Fibroblast of skin of back (primary cell): ENCODE results near the gene PIP4K2C.
"Not testable (repeated sequence)": the region's sequence is repeated elsewhere in the genome, so short reads cannot be mapped to it uniquely, and the experiment has no call there.

Experiments
- DNase-seq: peaks from one replicate; pipeline ENCODE4 v3.0.0-alpha.2; 2013

The PIP4K2C gene

DNA sequence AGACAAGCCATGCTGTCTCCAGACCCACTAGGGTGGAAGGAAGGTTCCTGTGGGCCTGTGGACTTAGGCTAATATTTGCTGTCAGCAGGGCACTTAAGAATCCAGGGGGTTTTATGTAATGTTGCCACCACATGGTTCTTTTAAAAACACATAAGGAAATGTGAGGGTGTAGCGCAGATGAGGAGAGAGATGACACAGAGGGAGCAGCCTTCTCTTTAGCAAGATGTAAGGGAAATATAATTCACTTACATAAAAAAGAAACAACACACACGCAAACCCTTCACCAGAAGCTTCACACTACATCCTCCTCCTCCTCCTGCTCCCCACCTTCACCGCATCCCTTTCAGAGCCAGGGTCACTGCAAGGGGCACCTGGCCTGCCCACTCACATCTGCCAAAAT lies 4.9 kb upstream of the PIP4K2C start:
- no peak for DNase-seq

DNA sequence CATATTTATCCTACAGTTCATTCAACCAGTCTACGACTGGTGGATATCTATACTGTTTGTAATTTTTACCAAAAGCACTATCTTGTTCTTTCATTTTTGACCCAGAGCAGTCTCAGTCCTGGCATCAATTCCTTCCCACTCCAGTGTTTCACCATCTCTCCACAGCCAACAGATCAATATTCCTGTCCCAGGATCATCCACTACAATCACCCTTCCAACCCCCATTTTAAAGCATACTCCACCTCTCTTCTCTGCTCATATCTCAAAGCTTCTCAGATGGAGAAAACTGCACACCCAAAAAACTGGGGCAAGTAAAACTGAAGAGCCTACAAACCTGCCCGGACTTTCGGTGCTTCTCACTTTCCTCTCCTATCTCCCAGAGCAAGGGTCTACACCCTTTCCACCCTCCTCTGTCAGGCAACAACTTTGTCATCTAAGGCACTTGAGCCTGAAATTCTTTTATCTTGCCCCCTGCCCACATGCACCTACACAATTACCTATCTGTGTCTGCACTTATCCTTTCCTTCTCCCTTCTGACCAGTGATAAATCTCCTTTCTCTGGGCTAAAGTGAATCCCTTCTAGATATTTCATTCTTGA lies 4.1 kb upstream of the PIP4K2C start:
- DNase-seq = no peak

DNA sequence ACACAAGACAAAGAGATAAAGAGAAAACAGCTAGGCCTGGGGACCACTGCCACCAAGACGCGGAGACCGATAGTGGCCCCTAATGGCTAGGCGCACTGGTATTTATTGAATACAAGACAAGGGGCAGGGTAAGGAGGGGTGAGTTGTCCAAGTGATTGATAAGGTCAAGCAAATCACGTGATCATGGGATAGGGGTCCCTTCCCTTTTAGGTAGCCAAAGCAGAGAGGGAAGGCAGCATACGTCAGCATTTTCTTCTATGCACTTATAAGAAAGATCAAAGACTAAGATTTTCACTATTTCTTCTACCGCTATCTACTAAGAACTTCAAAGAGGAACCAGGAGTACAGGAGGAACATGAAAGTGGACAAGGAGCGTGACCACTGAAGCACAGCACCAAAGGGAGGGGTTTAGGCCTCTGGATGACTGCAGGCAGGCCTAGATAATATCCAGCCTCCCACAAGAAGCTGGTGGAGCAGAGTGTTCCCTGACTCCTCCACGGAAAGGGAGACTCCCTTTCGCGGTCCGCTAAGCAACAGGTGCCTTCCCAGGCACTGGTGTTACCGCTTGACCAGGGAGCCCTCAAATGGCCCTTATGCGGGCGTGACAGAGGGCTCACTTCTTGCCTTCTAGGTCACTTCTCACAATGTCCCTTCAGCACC lies 1.9 kb upstream of the PIP4K2C start:
- DNase-seq = not testable (repeated sequence)

DNA sequence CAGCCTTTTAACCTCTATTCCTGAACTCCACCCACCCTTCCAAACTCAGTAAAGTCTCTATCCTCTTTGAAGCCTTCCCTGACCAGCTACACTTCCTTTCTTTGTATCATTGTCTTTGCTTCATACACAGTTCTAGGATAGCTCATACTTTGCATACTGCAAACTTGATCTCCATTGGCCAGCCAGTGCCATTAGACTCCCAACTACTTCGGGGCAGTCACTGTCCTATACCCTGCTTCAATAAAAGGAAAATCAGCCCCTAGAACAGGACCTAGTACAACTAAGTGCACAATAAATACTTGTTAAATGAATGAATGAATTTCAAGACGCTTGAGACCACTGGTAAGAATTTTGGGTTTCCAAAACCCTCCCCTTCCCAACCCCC lies 521 bp upstream of the PIP4K2C start:
- DNase-seq = no peak

GRCh38 chr12:57591782-57592325 lies 862 bp downstream of the PIP4K2C start:
- no peak for DNase-seq

DNA sequence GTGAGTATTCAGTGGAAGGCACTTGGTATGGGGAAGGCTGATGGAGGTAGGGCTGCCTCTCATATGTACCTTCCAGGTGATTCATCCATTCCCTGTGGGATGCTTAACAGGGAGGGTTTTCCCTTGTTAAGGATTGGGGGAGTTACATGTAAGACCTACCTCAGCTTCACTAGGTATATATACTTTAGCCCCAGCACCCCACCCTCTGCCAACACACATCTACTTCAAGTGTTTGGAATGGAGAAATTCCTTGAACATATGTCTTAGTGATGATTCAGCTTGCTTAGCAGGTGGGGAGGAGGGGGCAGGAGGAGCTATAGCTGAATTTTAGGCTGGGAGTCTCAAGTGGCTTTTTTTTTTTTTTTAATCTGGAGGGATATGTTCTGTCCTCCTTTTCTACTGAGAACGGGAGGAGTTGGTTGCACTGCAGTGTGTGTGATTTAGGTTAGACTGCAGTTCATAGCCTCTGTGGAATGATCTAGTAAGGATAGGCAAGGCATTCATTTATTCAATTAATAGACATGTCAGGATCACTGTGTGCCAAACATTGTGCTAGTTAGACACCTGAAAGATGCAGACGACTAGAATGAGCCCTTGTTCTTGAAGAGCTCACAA lies 1.7 kb downstream of the PIP4K2C start:
- peak; percentile 25 for DNase-seq

DNA sequence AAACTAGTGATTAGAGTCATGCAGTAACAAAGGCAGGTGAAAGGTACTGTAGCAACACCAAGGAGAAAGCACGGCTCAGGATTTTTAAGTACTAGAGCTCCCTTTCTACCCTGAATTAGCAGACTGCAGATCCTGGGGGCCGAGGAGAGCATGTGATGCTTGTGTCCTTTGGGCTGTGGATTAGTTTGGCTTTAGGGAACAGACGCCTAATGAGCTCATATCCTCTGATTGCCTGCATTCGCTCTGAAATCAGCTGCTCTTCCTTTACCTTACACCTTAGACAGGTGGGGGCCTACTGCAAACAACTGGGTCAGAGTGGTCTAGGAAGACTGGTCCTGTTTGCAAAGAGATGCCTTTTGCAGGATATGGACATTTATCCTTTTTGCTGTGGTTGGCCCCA lies 2.2 kb downstream of the PIP4K2C start:
- DNase-seq = no peak

- DNase-seq = no peak
Observed at GRCh38 chr12:57600395-57600794, 9.4 kb downstream of the PIP4K2C start.

GRCh38 chr12:57602544-57602943 lies 11.6 kb downstream of the PIP4K2C start:
- no peak for DNase-seq

DNA sequence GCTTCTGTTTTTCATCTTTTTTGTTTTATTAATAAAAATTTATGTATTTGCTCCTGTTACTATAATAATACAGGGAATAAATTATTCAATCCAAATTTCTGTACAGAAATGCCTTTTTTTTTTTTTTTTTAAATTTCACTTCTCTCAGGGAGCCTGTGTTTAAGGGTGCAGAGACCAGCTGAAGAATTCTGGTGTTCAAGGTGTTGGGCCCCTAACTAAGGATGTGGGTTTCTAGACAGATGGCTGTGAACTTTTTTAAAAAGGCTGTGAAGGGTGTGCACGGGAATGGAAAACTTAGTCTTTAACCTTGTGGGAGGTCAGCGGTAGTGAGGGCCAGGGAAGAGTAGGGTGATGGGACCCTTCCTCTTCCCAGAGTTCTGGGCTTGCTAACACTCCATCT lies 12.3 kb downstream of the PIP4K2C start:
- no peak for DNase-seq

- peak; percentile 24 for DNase-seq
Observed at GRCh38 chr12:57603815-57604453, 12.9 kb downstream of the PIP4K2C start.

DNA sequence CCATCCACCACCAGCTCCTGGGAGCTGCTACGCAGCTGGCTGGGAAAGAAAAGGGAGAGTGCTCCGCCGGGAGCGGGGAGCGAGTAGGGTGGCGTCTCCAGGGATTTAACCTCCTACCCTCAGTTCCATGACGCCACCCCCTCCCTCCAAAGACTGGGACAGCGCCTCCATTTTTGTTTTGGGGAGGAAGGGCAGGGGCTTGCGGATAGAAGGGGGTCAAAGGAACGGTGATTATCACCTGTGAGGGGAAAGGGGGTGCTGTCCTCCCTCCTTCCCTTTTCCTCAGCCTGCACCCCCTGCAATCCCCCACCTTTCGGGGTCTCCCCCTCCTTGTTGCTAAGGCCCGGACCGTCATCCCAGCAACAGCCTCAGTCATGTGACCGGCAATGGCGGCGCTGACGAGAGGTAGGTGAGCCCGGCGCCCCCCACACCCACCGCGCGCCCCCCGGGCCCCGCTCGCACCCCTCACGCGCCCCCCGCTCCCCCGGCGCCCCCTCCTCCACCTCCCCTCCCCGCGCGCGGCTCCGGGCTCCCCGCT lies 13.5 kb downstream of the PIP4K2C start, which contains the start of gene DTX3:
Gene DTX3 (plus strand): TSS at position 371 of the 538 bp plus-strand sequence. CDS start 1,694 bp downstream, outside the sequence.
- DNase-seq = no peak

DNA sequence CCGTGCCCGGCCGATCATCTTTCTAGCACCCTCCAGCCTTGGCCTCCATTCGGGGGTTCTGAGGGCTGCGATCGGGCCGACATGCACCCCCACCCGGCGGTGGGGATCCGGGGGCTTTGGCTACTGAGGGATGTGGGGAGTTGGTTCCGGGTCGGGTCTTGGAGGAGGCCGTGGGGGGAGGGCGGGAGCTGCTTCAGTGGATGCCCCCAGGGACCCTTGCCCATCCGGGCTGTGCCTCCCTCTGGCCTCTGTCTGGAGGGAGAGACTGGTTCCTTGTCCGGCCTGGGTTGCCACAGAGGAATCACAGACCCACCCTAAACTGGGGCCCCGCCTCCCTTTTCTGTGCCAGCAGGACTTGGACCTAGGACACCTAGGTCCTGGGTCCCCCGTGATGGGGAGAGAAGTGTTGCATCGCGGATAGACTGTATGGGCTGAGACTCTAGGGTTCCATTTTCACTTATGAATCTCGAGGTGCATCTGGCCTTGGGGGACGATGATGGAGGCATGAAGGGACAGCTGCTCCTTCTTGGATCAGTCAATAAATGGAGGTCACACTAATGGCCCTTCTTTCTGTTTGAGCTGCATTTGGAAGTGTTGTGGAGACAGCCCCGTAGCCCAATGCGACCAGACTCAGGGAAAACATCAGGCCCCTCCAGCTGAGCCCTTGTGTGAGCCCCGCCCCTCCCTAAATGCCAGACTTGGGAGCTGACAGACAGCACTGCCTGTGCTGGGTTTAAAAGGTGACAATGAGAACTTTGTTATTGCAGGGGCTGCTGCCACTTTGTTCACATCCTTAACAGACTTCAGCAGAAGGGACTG lies 14.2 kb downstream of the PIP4K2C start:
- DNase-seq = no peak

- DNase-seq = no peak
Observed at GRCh38 chr12:57605811-57606311, 14.9 kb downstream of the PIP4K2C start.

DNA sequence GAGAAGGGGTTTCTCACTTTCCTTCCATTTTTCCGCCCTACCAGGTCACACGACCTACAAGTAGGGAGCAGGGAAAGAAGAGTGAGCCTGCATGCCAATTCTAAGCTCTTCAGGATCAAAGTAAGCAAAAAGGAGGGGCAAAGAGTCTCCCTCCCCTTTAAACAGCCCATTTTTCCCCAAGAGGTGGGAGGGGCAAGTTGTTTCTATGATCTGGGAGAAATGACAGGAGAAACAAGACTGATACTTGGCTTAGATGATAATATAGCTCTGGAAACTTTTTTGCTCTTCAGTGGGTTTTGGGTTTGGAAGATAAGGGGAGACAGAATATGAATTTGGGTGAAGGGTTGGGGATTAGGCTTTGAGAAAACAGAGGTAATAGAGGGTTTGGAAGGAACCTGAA lies 15.4 kb downstream of the PIP4K2C start:
- DNase-seq = no peak

DNA sequence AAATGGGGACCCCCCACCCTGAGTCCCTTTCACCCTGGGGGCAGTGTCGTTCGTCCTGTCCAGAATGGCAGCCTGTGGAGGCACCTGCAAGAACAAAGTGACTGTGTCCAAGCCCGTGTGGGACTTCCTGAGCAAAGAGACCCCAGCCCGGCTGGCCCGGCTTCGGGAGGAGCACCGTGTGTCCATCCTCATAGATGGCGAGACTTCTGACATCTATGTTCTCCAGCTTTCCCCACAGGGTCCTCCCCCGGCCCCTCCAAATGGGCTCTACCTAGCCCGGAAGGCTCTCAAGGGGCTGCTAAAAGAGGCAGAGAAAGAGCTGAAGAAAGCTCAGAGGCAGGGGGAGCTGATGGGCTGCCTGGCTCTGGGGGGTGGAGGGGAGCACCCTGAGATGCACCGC lies 15.8 kb downstream of the PIP4K2C start:
- DNase-seq = no peak

GRCh38 chr12:57607958-57608663 lies 17.1 kb downstream of the PIP4K2C start:
- DNase-seq = no peak

DNA sequence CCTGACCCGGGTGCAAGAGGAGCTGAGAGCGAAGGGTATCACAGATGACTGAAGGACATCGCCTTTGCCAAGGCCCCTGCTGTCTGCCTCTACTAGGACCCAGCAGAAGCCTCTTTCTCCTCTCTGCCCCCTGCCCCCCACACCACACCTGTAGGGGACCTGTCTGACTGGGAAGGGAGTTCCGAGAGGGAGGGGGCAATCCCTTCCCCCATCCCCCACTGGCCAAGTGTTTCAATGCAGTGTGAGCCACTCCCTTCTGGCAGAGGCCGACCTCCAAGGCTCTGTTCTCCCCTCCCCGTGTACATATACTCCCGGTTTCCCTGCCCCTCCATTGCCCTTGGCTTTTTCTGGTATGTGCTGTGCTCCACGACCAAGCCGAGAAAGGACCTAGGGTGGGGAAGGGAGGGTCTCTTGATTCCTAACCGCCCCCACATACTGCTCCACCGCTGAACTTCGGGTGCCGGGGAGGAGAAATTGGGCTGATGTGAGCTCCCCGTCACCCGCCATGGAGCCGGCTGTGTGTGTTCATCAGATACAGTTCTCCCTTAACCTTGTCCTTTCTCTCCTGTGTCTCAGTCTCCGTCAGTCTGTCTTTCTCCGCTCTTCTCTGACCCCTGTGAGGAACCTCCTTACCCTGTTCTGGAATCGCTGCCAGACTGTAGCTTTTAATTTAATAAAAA lies 18.2 kb downstream of the PIP4K2C start:
- DNase-seq = no peak

GRCh38 chr12:57609781-57610553 lies 19.0 kb downstream of the PIP4K2C start:
- no peak for DNase-seq
